ENCODE results near the gene PRKG1.
"Not testable (repeated sequence)": the region's sequence is repeated elsewhere in the genome, so short reads cannot be mapped to it uniquely, and the experiment has no call there.

The PRKG1 gene

GRCh38 chr10:51747216-51747615 is 672.9 kb downstream of the PRKG1 start:
- H3K27me3 Mint-ChIP-seq: no peaks in the 10 kb centered on the region
- no peaks in the 10 kb centered on the region for H3K9me3 Mint-ChIP-seq
- no peak overlapping the region for H3K4me3 Mint-ChIP-seq
- no peak overlapping the region for H3K27ac Mint-ChIP-seq (ENCODE audit: low read depth)
- no peaks in the 10 kb centered on the region for H3K36me3 Mint-ChIP-seq (ENCODE audit: insufficient read depth)
- DNase-seq (ENCODE audit: low spot score in 2 of 2) (no peak), ATAC-seq (replicated peaks; ENCODE audit: extremely low read depth, poor library complexity, severe bottlenecking) (no peak)
- no peaks in the 10 kb centered on the region for H3K4me1 Mint-ChIP-seq

- H3K27ac Mint-ChIP-seq (ENCODE audit: low read depth): no peak overlapping the region
- no peaks in the 10 kb centered on the region for H3K27me3 Mint-ChIP-seq
- no peak for ATAC-seq (replicated peaks; ENCODE audit: extremely low read depth, poor library complexity, severe bottlenecking)
- H3K4me3 Mint-ChIP-seq: no peak overlapping the region
- no peaks in the 10 kb centered on the region for H3K36me3 Mint-ChIP-seq (ENCODE audit: insufficient read depth)
- DNase-seq (ENCODE audit: low spot score in 2 of 2): no peak
- no peaks in the 10 kb centered on the region for H3K9me3 Mint-ChIP-seq
- H3K4me1 Mint-ChIP-seq: no peaks in the 10 kb centered on the region
Measured at GRCh38 chr10:51748959-51749358, 674.7 kb downstream of the PRKG1 start.

- Mint-ChIP-seq H3K27ac (ENCODE audit: low read depth) (no peak overlapping the region), H3K4me1 (no peaks in the 10 kb centered on the region), H3K4me3 (no peak overlapping the region), H3K9me3 (no peaks in the 10 kb centered on the region), H3K27me3 (no peaks in the 10 kb centered on the region), H3K36me3 (ENCODE audit: insufficient read depth) (peaks cover 1% of the 10 kb centered on the region)
- ATAC-seq (replicated peaks; ENCODE audit: extremely low read depth, poor library complexity, severe bottlenecking) (no peak), DNase-seq (ENCODE audit: low spot score in 2 of 2) (no peak)
Measured at GRCh38 chr10:51758366-51758765, 684.1 kb downstream of the PRKG1 start.

- H3K9me3 Mint-ChIP-seq; DNase-seq (ENCODE audit: low spot score in 2 of 2); H3K4me3 Mint-ChIP-seq; H3K4me1 Mint-ChIP-seq; ATAC-seq (replicated peaks; ENCODE audit: extremely low read depth, poor library complexity, severe bottlenecking); H3K36me3 Mint-ChIP-seq (ENCODE audit: insufficient read depth); H3K27me3 Mint-ChIP-seq; H3K27ac Mint-ChIP-seq (ENCODE audit: low read depth): not testable (repeated sequence)
Measured at GRCh38 chr10:51758838-51759237, 684.6 kb downstream of the PRKG1 start.

- no peak overlapping the region for H3K27ac Mint-ChIP-seq (ENCODE audit: low read depth)
- H3K9me3 Mint-ChIP-seq: no peaks in the 10 kb centered on the region
- H3K4me3 Mint-ChIP-seq: no peak overlapping the region
- no peaks in the 10 kb centered on the region for H3K27me3 Mint-ChIP-seq
- ATAC-seq (replicated peaks; ENCODE audit: extremely low read depth, poor library complexity, severe bottlenecking): no peak
- H3K4me1 Mint-ChIP-seq: no peaks in the 10 kb centered on the region
- peaks cover 1% of the 10 kb centered on the region for H3K36me3 Mint-ChIP-seq (ENCODE audit: insufficient read depth)
- DNase-seq (ENCODE audit: low spot score in 2 of 2): no peak
Measured at GRCh38 chr10:51759896-51760534, 685.7 kb downstream of the PRKG1 start.

GRCh38 chr10:51760864-51761640 is 686.8 kb downstream of the PRKG1 start:
- H3K9me3 Mint-ChIP-seq: peaks cover 3% of the 10 kb centered on the region
- no peak for DNase-seq (ENCODE audit: low spot score in 2 of 2)
- no peak overlapping the region for H3K27ac Mint-ChIP-seq (ENCODE audit: low read depth)
- ATAC-seq (replicated peaks; ENCODE audit: extremely low read depth, poor library complexity, severe bottlenecking): no peak
- H3K27me3 Mint-ChIP-seq: peaks cover 5% of the 10 kb centered on the region
- peaks cover 1% of the 10 kb centered on the region for H3K36me3 Mint-ChIP-seq (ENCODE audit: insufficient read depth)
- H3K4me3 Mint-ChIP-seq: no peak overlapping the region
- H3K4me1 Mint-ChIP-seq: no peaks in the 10 kb centered on the region

GRCh38 chr10:51763746-51764145 is 689.5 kb downstream of the PRKG1 start:
- H3K4me1 Mint-ChIP-seq: no peaks in the 10 kb centered on the region
- no peak for DNase-seq (ENCODE audit: low spot score in 2 of 2)
- peaks cover 21% of the 10 kb centered on the region for H3K27me3 Mint-ChIP-seq
- no peak for ATAC-seq (replicated peaks; ENCODE audit: extremely low read depth, poor library complexity, severe bottlenecking)
- H3K9me3 Mint-ChIP-seq: peaks cover 15% of the 10 kb centered on the region
- H3K27ac Mint-ChIP-seq (ENCODE audit: low read depth): no peak overlapping the region
- H3K4me3 Mint-ChIP-seq: no peak overlapping the region
- H3K36me3 Mint-ChIP-seq (ENCODE audit: insufficient read depth): no peaks in the 10 kb centered on the region

GRCh38 chr10:51765284-51765971 is 691.1 kb downstream of the PRKG1 start:
- no peak overlapping the region for H3K4me3 Mint-ChIP-seq
- no peaks in the 10 kb centered on the region for H3K4me1 Mint-ChIP-seq
- peaks cover 15% of the 10 kb centered on the region for H3K9me3 Mint-ChIP-seq
- no peaks in the 10 kb centered on the region for H3K36me3 Mint-ChIP-seq (ENCODE audit: insufficient read depth)
- no peak overlapping the region for H3K27ac Mint-ChIP-seq (ENCODE audit: low read depth)
- ATAC-seq (replicated peaks; ENCODE audit: extremely low read depth, poor library complexity, severe bottlenecking) (no peak), DNase-seq (ENCODE audit: low spot score in 2 of 2) (no peak)
- H3K27me3 Mint-ChIP-seq: peaks cover 21% of the 10 kb centered on the region

- DNase-seq (ENCODE audit: low spot score in 2 of 2): no peak
- no peak for ATAC-seq (replicated peaks; ENCODE audit: extremely low read depth, poor library complexity, severe bottlenecking)
- Mint-ChIP-seq H3K36me3 (ENCODE audit: insufficient read depth) (no peaks in the 10 kb centered on the region), H3K4me3 (no peak overlapping the region), H3K27me3 (peaks cover 21% of the 10 kb centered on the region), H3K9me3 (peaks cover 15% of the 10 kb centered on the region), H3K4me1 (no peaks in the 10 kb centered on the region), H3K27ac (ENCODE audit: low read depth) (no peak overlapping the region)
Measured at GRCh38 chr10:51766423-51767102, 692.3 kb downstream of the PRKG1 start.

- H3K27me3 Mint-ChIP-seq: peaks cover 21% of the 10 kb centered on the region
- no peak for ATAC-seq (replicated peaks; ENCODE audit: extremely low read depth, poor library complexity, severe bottlenecking)
Measured at GRCh38 chr10:51767103-51767763, 692.9 kb downstream of the PRKG1 start.

GRCh38 chr10:51768886-51769465 is 694.7 kb downstream of the PRKG1 start:
- Mint-ChIP-seq H3K4me1 (no peaks in the 10 kb centered on the region), H3K36me3 (ENCODE audit: insufficient read depth) (no peaks in the 10 kb centered on the region), H3K9me3 (peaks cover 15% of the 10 kb centered on the region), H3K27me3 (peaks cover 21% of the 10 kb centered on the region), H3K4me3 (no peak overlapping the region), H3K27ac (ENCODE audit: low read depth) (no peak overlapping the region)
- no peak for DNase-seq (ENCODE audit: low spot score in 2 of 2)
- no peak for ATAC-seq (replicated peaks; ENCODE audit: extremely low read depth, poor library complexity, severe bottlenecking)

More at GRCh38 chr10:51767103-51767763, 692.9 kb downstream of the PRKG1 start:
- DNase-seq (ENCODE audit: low spot score in 2 of 2): no peak
- peaks cover 15% of the 10 kb centered on the region for H3K9me3 Mint-ChIP-seq
- H3K4me1 Mint-ChIP-seq: no peaks in the 10 kb centered on the region
- H3K36me3 Mint-ChIP-seq (ENCODE audit: insufficient read depth): no peaks in the 10 kb centered on the region
- no peak overlapping the region for H3K27ac Mint-ChIP-seq (ENCODE audit: low read depth)
- H3K4me3 Mint-ChIP-seq: no peak overlapping the region

- no peaks in the 10 kb centered on the region for H3K36me3 Mint-ChIP-seq (ENCODE audit: insufficient read depth)
- peaks cover 19% of the 10 kb centered on the region for H3K27me3 Mint-ChIP-seq
- DNase-seq (ENCODE audit: low spot score in 2 of 2): no peak
- peaks cover 15% of the 10 kb centered on the region for H3K9me3 Mint-ChIP-seq
- no peaks in the 10 kb centered on the region for H3K4me1 Mint-ChIP-seq
- ATAC-seq (replicated peaks; ENCODE audit: extremely low read depth, poor library complexity, severe bottlenecking): no peak
- no peak overlapping the region for H3K27ac Mint-ChIP-seq (ENCODE audit: low read depth)
- no peak overlapping the region for H3K4me3 Mint-ChIP-seq
Measured at GRCh38 chr10:51770709-51771108, 696.4 kb downstream of the PRKG1 start.
